HepG2 (cell line): ENCODE measurements around the gene TBC1D14. TPM values are rescaled to one million over a fixed set of nuclear protein-coding genes. Genes with fewer than 3 reads are reported as not detected.
A peak's percentile ranks its signal among the peaks of the same experiment; 100 is the strongest.

Experiments used
- CBFB ChIP-seq: sonication (generic); formaldehyde crosslinking; IDR thresholded peaks from 2 replicates; pipeline ENCODE4 v1.4.0; 2020; ENCODE audit warnings: missing genetic modification reagents
- ERF ChIP-seq: IDR thresholded peaks from 2 replicates; pipeline ENCODE4 v1.6.1; 2018; ENCODE audit warnings: missing biosample characterization, missing genetic modification reagents
- HNRNPK ChIP-seq: fragments of 200-400 bp; formaldehyde crosslinking; IDR thresholded peaks from 2 replicates; pipeline ENCODE4 v1.6.1; 2018; ENCODE audit warnings: low read length, low read depth, moderate library complexity, mild to moderate bottlenecking; ENCODE audit not compliant: poor library complexity, severe bottlenecking
- U2AF1 ChIP-seq: fragments of 200-400 bp; formaldehyde crosslinking; optimal IDR thresholded peaks from 2 replicates; pipeline ENCODE3; 2017; ENCODE audit warnings: mild to moderate bottlenecking, low read depth, low read length
- YEATS4 ChIP-seq: sonication (generic); formaldehyde crosslinking; IDR thresholded peaks from 2 replicates; pipeline ENCODE4 v1.4.0; 2020; ENCODE audit warnings: missing genetic modification reagents, borderline replicate concordance
- ZMYM3 ChIP-seq: sonication (generic); formaldehyde crosslinking; IDR thresholded peaks from 2 replicates; pipeline ENCODE4 v1.5.1; 2020; ENCODE audit warnings: mild to moderate bottlenecking, missing genetic modification reagents
- ZNF318 ChIP-seq: sonication (generic); formaldehyde crosslinking; IDR thresholded peaks from 2 replicates; pipeline ENCODE4 v1.4.0; 2020; ENCODE audit warnings: mild to moderate bottlenecking, missing genetic modification reagents
- ZNF335 ChIP-seq: sonication (generic); formaldehyde crosslinking; IDR thresholded peaks from 2 replicates; pipeline ENCODE4 v1.4.0; 2020; ENCODE audit warnings: missing genetic modification reagents
- ZNF33A ChIP-seq: sonication (generic); formaldehyde crosslinking; IDR thresholded peaks from 2 replicates; pipeline ENCODE4 v1.5.1; 2020; ENCODE audit warnings: missing genetic modification reagents, mild to moderate bottlenecking, moderate library complexity, borderline replicate concordance
- ZNF747 ChIP-seq: sonication (generic); formaldehyde crosslinking; IDR thresholded peaks from 2 replicates; pipeline ENCODE4 v1.8.1; 2023; ENCODE audit warnings: missing genetic modification reagents, mild to moderate bottlenecking, borderline replicate concordance
- polyA plus RNA-seq, 8 experiments: library from polyadenylated mRNA; depleted of rRNA in 3 of 8; stranded (reverse) in 7 of 8; unstranded in 1 of 8; fragments of >200 nt; fragmentation: Illumina TruSeq in 4 of 8; extraction: Trizol in 4 of 8; gene quantifications; 2 replicates each; pipeline versions ENCODE4 v1.2.1 to v1.2.3, GENCODE V29; 2011 to 2016; ENCODE audit warnings: low read depth in 4 of 8, missing spikeins in 1 of 8, mixed read lengths in 1 of 8; ENCODE audit not compliant: insufficient read depth in 1 of 8
- total RNA-seq, 5 experiments: library from RNA; depleted of rRNA; stranded (reverse); fragments of >200 nt; fragmentation: Illumina TruSeq; extraction: Trizol; gene quantifications; 2 replicates each; pipeline ENCODE4 v1.2.3, GENCODE V29; 2016; ENCODE audit warnings: low read depth in 1 of 5
- TF ChIP-seq, protein P1 (sequence below): sonication (generic); formaldehyde crosslinking; conservative IDR thresholded peaks from 2 replicates; pipeline ENCODE4 v1.4.0; 2020; ENCODE audit warnings: missing genetic modification reagents
- TF ChIP-seq, protein P2 (sequence below): sonication (generic); formaldehyde crosslinking; IDR thresholded peaks from 2 replicates; pipeline ENCODE4 v1.5.0; 2020; ENCODE audit warnings: missing genetic modification reagents
- TF ChIP-seq, protein P3 (sequence below): sonication (generic); formaldehyde crosslinking; IDR thresholded peaks from 2 replicates; pipeline ENCODE4 v1.5.0; 2020; ENCODE audit warnings: mild to moderate bottlenecking, missing genetic modification reagents

Gene TBC1D14
- total and polyA plus RNA-seq, 2 of the 13 experiments (the other 11 are each of a cell fraction or from before 2014, with no cell fraction given): 29.5 to 46.5 TPM

- TF ChIP-seq ZNF335 (CRISPR knock-in tag): 0 out of 2 replicates have a peak, but pooled peaks have one; percentile 44
- TF ChIP-seq ZNF747 (CRISPR knock-in tag): peak; percentile 38; the same call in 1 of the 2 replicates
- peak; percentile 86 for TF ChIP-seq YEATS4 (CRISPR knock-in tag)
- TF ChIP-seq ERF: 0 out of 2 replicates have a peak, but pooled peaks have one; percentile 18
- TF ChIP-seq CBFB (CRISPR knock-in tag): 0 out of 2 replicates have a peak, but pooled peaks have one; percentile 35
- TF ChIP-seq ZNF33A (CRISPR knock-in tag): no peak
- TF ChIP-seq, protein P1, sequence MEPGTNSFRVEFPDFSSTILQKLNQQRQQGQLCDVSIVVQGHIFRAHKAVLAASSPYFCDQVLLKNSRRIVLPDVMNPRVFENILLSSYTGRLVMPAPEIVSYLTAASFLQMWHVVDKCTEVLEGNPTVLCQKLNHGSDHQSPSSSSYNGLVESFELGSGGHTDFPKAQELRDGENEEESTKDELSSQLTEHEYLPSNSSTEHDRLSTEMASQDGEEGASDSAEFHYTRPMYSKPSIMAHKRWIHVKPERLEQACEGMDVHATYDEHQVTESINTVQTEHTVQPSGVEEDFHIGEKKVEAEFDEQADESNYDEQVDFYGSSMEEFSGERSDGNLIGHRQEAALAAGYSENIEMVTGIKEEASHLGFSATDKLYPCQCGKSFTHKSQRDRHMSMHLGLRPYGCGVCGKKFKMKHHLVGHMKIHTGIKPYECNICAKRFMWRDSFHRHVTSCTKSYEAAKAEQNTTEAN (CRISPR knock-in tag): 0 out of 2 replicates have a peak, but pooled peaks have one; percentile 42
- TF ChIP-seq ZNF318: no peak
- TF ChIP-seq ZMYM3 (CRISPR knock-in tag): peak; percentile 48; the same call in 1 of the 2 replicates
- TF ChIP-seq, protein P2, sequence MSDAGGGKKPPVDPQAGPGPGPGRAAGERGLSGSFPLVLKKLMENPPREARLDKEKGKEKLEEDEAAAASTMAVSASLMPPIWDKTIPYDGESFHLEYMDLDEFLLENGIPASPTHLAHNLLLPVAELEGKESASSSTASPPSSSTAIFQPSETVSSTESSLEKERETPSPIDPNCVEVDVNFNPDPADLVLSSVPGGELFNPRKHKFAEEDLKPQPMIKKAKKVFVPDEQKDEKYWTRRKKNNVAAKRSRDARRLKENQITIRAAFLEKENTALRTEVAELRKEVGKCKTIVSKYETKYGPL (CRISPR knock-in tag): no peak
- peak; percentile 92 for TF ChIP-seq U2AF1
- TF ChIP-seq HNRNPK: peak; percentile 58
- TF ChIP-seq, protein P3, sequence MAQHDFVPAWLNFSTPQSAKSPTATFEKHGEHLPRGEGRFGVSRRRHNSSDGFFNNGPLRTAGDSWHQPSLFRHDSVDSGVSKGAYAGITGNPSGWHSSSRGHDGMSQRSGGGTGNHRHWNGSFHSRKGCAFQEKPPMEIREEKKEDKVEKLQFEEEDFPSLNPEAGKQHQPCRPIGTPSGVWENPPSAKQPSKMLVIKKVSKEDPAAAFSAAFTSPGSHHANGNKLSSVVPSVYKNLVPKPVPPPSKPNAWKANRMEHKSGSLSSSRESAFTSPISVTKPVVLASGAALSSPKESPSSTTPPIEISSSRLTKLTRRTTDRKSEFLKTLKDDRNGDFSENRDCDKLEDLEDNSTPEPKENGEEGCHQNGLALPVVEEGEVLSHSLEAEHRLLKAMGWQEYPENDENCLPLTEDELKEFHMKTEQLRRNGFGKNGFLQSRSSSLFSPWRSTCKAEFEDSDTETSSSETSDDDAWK: no peak
These were observed at the start of gene TBC1D14 (continued) for GRCh38 chr4:6909113-6909969.
